ENCODE data around the gene LRIT1.

Gene LRIT1

GRCh38 chr10:84194424-84195043 is 46.8 kb downstream of the LRIT1 start, which contains the start of gene CDHR1:
Gene CDHR1, plus strand, starts transcription at chr10:84194537. Its CDS starts 224 bp downstream, at chr10:84194761.
- no peaks in the 10 kb centered on the region for H4K20me1 ChIP-seq (ENCODE audit: insufficient read depth)
- no peaks in the 10 kb centered on the region for H3K4me1 ChIP-seq (ENCODE audit: low read depth, poor library complexity, severe bottlenecking)
- no peak within 1 kb of the TSS for H3K4me3 ChIP-seq (IDR thresholded peaks at IDR 0.05; ENCODE audit: insufficient read depth, low read depth, low read length)
- H3K36me3 ChIP-seq (ENCODE audit: insufficient read depth): no peaks in the 10 kb centered on the region
- H3K79me2 ChIP-seq (ENCODE audit: insufficient read depth, low read depth): no peaks in the 10 kb centered on the region
- no peak within 1 kb of the TSS for H3K4me2 ChIP-seq
- H3K27me3 ChIP-seq (ENCODE audit: insufficient read depth, low read depth): no peaks in the 10 kb centered on the region
- H2AFZ ChIP-seq (ENCODE audit: low read depth): no peak within 1 kb of the TSS
- no peak within 1 kb of the TSS for H3K27ac ChIP-seq
- no peak for TF ChIP-seq CTCF (conservative IDR thresholded peaks at IDR 0.05; ENCODE audit: low read depth, low read length)
- no peak within 1 kb of the TSS for H3K9ac ChIP-seq

GRCh38 chr10:84193846-84194423 is 47.4 kb downstream of the LRIT1 start:
- H3K27me3 ChIP-seq (ENCODE audit: insufficient read depth, low read depth): no peaks in the 10 kb centered on the region
- H3K27ac ChIP-seq: no peak overlapping the region
- no peak for TF ChIP-seq CTCF (conservative IDR thresholded peaks at IDR 0.05; ENCODE audit: low read depth, low read length)
- H3K4me1 ChIP-seq (ENCODE audit: low read depth, poor library complexity, severe bottlenecking): no peaks in the 10 kb centered on the region
- no peaks in the 10 kb centered on the region for H4K20me1 ChIP-seq (ENCODE audit: insufficient read depth)
- H3K4me2 ChIP-seq: no peak overlapping the region
- no peaks in the 10 kb centered on the region for H3K79me2 ChIP-seq (ENCODE audit: insufficient read depth, low read depth)
- no peak overlapping the region for H3K4me3 ChIP-seq (IDR thresholded peaks at IDR 0.05; ENCODE audit: insufficient read depth, low read depth, low read length)
- no peak overlapping the region for H2AFZ ChIP-seq (ENCODE audit: low read depth)
- H3K36me3 ChIP-seq (ENCODE audit: insufficient read depth): no peaks in the 10 kb centered on the region
- no peak overlapping the region for H3K9ac ChIP-seq

- no peaks in the 10 kb centered on the region for H3K79me2 ChIP-seq (ENCODE audit: insufficient read depth, low read depth)
These were observed 48.0 kb downstream of the LRIT1 start for GRCh38 chr10:84193327-84193726.

GRCh38 chr10:84191106-84191505 is 50.2 kb downstream of the LRIT1 start:
- Histone ChIP-seq H3K27ac (no peak overlapping the region), H3K4me2 (no peak overlapping the region), H3K27me3 (ENCODE audit: insufficient read depth, low read depth) (no peaks in the 10 kb centered on the region), H3K4me3 (IDR thresholded peaks at IDR 0.05; ENCODE audit: insufficient read depth, low read depth, low read length) (no peak overlapping the region), H3K36me3 (ENCODE audit: insufficient read depth) (no peaks in the 10 kb centered on the region), H4K20me1 (ENCODE audit: insufficient read depth) (no peaks in the 10 kb centered on the region), H3K9ac (no peak overlapping the region), H2AFZ (ENCODE audit: low read depth) (no peak overlapping the region), H3K4me1 (ENCODE audit: low read depth, poor library complexity, severe bottlenecking) (no peaks in the 10 kb centered on the region), H3K79me2 (ENCODE audit: insufficient read depth, low read depth) (no peaks in the 10 kb centered on the region)
- TF ChIP-seq CTCF (conservative IDR thresholded peaks at IDR 0.05; ENCODE audit: low read depth, low read length): no peak

More at GRCh38 chr10:84193327-84193726, 48.0 kb downstream of the LRIT1 start:
- no peaks in the 10 kb centered on the region for H4K20me1 ChIP-seq (ENCODE audit: insufficient read depth)
- no peak overlapping the region for H2AFZ ChIP-seq (ENCODE audit: low read depth)
- TF ChIP-seq CTCF (conservative IDR thresholded peaks at IDR 0.05; ENCODE audit: low read depth, low read length): no peak
- no peak overlapping the region for H3K27ac ChIP-seq
- no peaks in the 10 kb centered on the region for H3K36me3 ChIP-seq (ENCODE audit: insufficient read depth)
- no peak overlapping the region for H3K4me2 ChIP-seq
- no peaks in the 10 kb centered on the region for H3K27me3 ChIP-seq (ENCODE audit: insufficient read depth, low read depth)
- no peaks in the 10 kb centered on the region for H3K4me1 ChIP-seq (ENCODE audit: low read depth, poor library complexity, severe bottlenecking)
- no peak overlapping the region for H3K4me3 ChIP-seq (IDR thresholded peaks at IDR 0.05; ENCODE audit: insufficient read depth, low read depth, low read length)
- no peak overlapping the region for H3K9ac ChIP-seq

Data from KMS-11 (cell line).